NK-92 (cell line): ENCODE measurements around the gene DNMBP.
"Not testable (repeated sequence)": the region's sequence is repeated elsewhere in the genome, so short reads cannot be mapped to it uniquely, and the experiment has no call there.

Source experiments
- DNase-seq: peaks from one replicate; lab custom pipeline; 2025; ENCODE audit not compliant: unreplicated experiment; lab: John Stamatoyannopoulos, UW

DNMBP gene

DNA sequence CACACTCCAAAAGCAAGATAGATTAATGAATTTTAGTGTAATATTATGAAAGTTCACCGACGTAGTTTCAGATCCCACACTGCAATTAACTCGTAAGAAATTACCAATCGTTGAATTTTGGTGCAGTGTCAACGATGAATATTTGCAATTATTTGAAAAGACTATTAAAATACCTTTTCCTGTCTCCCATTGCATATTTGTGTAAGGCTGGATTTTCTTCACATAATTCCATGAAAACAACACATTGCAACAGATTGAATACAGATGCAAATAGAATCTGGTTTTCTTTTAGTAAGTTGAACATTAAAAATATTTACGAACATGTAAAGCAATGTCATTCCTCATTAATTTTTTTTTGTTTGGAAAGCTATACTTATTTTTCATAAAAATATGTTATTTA lies 50.9 kb downstream of the DNMBP start:
- no peak for DNase-seq

DNA sequence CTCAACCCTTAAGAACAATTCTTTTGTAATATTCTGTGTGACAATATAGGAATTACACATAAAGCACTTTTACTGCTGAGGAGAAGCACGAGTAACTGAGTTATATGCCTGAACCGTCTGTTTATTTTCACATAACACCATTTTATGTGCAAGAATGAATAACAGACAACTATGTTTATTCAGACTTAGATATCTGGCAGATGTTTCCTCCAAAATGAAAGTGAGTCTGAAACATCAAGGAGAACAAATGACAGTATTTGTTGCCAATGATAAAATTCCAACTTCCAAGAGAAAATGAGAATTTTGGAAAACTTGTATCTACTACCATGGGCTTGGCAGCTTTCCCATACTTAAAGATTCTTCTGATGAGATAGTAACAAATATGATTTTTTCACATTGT lies 51.4 kb downstream of the DNMBP start:
- no peak for DNase-seq

DNA sequence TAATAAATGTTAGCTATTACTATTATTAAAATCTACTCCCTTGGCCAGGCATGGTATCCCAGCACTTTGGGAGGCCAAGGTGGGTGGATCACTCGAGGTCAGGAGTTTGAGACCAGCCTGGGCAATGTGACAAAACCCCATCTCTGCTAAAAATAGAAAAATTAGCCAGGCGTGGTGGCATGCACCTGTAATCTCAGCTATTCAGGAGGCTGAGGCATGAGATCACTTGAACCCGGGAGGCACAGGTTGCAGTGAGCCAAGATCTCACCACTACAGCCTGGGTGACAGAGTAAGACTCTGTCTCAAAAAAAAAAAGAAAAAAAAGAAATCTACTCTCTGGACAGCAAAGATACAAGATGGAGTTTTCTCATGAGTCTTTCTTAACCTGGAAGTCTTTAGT lies 56.2 kb downstream of the DNMBP start:
- DNase-seq: not testable (repeated sequence)

DNA sequence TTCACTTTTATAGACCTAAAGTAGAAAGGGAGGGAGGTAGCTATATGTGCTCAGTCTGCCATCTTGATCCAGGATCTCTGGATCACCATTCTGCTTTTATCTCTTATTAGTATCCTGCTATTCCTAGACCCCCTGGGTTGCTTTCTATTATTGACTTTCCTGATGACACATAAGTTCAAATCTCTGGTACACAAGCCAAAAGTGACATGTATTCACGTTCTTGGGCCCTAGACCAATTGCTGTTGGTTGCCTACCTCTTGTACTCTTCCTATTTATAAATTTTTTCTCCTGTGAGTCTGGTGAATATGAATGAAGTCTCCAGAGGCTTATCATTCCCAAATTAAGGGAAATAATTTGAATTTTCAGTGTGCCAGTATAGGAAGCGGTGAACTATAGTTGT lies 56.9 kb downstream of the DNMBP start:
- DNase-seq: no peak

DNA sequence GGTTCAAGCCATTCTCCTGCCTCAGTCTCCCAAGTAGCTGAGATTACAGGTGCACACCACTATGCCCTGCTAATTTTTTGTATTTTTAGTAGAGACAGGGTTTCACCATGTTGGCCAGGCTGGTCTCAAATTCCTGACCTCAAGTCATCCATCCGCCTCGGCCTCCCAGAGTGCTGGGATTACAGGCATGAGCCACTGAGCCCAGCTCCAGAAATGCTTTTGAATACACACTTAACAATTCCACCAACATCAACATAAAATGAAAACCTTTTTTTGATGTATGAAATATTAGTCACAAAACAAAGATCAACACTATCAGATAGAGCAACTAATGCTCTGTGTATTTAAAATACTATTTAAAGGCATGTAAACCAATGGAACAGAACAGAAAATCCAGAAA lies 63.7 kb downstream of the DNMBP start:
- not testable (repeated sequence) for DNase-seq

DNA sequence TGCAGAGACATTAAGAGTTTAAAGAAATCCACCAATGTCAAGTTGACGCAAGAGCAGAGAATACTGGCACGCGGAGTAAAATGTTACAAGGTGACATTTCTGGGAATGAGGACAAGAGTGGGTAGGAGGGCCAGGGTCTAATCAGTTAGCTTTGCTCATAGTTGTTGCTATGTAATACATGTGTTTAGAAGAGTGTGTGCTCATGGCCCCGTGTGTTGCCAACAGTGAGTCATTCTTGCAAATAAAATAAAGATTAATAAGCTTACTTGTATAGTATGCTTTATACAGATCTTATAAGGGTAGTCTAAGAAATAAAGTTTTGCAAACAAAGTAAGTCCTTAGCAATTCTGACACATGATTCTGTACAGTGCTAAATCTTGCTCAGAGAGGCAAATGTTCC lies 64.5 kb downstream of the DNMBP start:
- no peak for DNase-seq

DNA sequence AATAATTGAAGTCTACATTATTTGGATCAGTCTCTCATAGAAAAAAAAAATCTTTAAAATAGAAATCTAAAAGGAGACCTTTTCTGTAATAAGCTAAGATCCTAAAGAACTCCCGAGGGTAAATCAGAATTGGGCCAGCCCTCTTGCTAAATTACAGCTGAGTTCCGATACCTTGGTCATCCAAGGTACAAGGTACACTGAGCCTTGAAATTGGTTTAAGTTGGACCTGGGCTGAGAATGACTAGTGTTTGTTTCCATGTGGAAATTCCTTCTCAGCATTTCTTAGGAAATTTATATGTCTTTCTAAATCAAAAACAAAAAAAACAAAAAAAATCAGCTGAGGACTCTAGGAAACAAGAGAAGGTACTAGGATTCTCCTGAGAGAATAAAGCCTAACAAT lies 64.9 kb downstream of the DNMBP start:
- DNase-seq: no peak

DNA sequence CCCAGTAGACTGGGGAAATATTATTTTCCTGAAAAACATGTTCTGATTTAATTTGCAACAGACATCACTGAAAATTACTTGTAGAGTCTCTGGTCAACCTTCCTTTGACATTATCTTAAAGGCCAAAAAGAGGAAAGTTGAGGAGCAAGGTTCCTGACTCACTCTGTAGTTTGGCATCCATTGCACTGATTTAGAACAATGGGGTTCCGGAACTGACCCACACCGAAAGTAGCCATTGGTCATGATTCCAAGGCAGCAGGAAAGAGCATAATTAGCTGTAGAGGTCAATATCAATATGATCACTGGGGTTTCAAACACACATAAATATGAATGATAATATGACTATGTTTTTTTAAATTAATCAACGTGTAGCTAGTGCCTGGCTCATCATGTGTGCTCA lies 65.8 kb downstream of the DNMBP start:
- no peak for DNase-seq

DNA sequence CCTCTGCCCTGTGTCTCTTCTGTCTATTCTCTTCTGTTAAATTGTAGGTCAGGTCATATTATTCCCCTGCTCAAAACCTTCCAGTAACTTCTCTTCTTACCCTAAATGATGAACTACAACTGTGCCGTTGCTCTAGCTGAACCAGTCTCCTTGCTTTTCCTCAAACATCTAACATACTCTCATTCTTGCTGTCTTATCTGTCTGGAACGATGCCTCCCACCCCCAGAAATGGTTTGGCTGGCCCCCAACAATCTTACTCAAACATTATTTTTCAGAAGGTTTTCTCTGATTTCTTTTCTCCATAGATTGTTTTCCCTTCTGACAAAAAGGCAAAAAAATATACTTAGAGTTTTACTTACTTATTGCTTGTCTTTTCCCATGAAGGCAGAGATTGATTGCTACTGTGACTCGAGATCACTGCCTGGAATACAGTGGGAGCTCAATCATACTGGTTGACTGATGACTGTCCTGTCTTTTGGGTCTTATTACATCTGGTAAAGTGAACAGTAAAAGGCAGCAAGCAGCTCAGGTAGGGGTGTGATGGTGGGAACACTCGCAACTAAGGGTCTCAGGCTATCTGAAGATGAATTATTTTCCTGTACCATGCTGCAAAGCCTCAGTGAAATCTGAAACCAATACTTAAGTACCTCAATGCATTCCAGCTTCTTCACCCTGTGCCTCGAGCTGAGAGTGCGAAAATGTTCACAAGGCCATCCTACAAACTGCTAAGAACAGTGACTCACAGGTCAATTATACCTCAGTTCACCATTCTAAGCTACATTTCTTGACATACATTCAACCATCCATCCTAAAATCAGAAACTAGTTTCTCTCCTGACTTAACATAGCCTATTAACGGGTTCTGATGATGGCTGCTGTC lies 67.6 kb downstream of the DNMBP start:
- no peak for DNase-seq

DNA sequence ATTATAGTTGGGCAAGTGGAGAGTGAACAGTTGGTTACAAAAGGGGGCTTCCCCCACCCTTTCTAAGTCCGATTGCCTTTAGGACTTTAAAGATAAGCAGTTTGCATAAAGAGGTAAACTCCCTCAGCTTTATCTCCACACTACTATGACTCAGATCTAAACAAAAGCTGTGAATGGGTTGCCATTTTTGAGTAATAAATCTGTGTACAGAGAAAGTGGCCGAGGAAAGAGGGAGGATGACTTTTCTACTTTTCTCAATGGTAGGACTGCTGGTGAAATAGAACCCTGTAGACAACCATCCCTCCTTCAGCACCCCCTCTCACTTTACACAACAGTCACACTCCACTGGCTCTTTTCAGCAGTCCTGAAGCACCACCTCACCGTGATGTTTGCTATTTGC lies 71.2 kb downstream of the DNMBP start:
- no peak for DNase-seq

DNA sequence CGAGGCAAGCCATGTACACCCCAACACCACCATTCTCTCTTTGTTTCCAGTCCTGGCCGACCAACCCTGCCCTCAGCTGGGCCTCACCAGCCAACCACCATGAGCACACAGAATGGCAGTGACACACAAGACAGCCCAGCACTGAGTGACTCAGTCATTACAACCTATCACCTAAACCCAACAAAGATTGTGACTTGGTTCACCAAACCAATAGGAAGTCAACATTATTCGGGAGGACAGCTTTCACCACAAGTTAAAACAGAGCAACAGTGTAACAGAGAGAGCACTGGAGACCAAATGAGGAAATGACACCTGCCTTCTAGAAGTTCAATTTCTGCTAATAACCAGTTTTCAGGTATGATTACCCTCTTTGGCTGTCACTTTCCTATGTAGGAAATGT lies 72.1 kb downstream of the DNMBP start:
- DNase-seq: no peak

DNA sequence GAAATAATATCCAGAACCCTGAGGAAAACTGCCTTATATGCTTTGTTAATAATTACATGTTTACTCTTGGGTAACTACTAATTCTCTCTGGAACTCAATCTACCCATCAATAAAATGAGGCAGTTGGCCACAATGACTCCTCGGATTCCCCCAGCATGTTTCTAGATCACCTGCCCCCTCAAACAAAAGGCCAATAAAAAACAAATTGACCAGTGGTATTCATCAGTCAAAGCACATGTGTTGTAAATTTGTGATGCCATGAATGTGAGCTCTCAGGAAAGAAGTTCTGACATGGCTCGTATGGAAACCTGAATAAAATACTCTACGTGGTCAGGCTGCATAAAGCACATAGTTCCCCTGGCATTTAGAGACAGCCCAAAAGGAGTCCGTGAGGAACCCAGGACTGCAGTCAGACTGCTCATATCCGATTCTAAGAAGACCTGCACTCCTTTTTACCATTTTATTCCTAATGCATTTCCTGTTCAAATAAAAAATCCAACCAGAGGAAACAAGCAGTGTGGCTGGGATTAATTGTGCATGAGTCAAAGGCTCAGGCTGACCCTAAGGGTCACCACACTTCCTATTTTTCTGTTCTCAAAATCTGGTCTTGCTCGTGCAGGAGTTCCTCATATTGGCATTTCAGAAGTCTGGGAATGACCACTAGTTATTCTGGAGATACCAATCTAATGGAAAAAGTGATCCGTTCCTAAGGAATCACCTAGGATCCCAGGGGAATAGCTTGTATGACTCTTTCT lies 77.4 kb downstream of the DNMBP start:
- DNase-seq: not testable (repeated sequence)

DNA sequence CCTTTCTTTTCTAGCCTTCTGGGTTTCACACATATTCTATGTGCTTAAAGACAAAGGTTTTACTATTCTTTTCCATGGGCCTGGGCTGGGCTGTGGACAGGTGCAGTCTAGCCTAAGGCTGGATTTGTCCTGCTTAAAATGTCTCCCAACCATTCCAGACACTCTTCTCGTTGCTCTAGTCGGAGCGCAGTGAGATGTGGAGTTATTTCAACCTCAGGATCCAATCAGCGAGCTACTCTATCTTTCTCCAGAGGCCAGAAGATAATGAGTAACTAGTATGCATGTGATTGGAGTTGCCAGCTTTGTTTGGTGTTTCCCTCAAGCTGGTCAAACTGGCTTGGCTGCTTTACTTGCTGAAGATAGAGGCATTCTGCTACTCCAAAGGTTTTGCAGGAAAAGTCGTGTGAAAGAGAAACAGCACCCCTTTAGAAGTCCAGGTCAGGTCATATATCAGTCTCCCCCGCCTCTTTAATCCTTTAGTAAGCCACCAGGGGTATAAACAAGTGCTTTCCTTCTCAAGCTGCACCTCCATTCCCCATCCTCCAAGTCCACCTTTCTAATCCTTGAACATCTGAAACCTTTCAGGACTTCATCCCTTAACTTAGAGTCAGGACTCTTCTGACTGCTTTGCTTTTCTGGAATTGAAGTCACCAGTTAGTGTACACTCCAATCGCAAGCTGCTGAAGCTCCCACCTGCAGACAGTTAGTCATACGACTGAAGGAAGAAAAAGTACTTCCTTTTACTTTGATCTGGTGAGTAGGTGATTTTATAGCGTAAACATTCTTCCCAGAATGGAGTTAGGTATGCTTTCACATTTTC lies 78.8 kb downstream of the DNMBP start:
- DNase-seq: no peak

DNA sequence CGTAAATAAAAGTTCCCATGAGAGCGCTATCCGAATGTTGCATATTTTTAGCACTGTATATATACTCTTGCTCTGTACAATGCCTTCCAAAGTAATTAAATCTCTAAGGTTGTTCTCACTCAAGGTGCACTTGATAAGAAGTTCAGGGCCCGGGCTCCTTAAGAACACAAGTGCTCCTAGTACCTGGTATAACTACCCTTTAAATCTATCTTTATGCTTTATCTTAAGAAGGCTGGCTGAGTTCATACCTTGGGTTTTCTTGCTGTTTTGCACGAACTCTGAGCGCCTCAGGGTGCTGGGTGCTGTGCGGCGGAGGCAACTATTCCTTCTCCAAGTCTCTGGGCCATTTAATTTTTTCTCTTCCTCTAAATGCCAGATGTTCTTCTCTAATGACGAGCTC lies 80.4 kb downstream of the DNMBP start:
- no peak for DNase-seq

DNA sequence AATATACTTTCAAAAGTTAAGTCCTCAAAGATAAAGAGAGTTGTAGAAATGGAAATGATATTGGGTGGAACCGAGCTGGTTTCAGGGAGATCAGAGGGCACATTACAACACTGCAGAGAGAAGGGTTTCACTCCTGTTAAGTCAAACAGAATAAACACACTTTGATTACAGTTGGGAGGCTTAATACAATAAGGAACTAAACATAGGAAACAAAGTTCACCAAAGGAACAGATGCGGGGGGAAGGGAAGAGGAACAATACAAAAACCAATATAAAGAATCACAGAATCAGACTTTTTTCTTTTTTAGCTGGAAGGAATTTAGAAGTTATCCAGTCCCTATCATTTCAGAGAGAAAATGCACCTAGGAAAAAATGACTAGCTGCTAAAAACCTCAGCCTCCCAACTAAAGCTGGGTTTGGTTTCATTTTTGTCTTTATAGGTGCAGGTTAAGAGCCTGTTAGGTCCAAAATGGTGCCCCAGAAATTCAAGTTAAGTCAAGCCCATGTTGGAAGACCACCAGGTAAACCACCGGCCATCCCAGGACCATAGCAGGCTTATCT lies 81.9 kb downstream of the DNMBP start:
- no peak for DNase-seq

DNA sequence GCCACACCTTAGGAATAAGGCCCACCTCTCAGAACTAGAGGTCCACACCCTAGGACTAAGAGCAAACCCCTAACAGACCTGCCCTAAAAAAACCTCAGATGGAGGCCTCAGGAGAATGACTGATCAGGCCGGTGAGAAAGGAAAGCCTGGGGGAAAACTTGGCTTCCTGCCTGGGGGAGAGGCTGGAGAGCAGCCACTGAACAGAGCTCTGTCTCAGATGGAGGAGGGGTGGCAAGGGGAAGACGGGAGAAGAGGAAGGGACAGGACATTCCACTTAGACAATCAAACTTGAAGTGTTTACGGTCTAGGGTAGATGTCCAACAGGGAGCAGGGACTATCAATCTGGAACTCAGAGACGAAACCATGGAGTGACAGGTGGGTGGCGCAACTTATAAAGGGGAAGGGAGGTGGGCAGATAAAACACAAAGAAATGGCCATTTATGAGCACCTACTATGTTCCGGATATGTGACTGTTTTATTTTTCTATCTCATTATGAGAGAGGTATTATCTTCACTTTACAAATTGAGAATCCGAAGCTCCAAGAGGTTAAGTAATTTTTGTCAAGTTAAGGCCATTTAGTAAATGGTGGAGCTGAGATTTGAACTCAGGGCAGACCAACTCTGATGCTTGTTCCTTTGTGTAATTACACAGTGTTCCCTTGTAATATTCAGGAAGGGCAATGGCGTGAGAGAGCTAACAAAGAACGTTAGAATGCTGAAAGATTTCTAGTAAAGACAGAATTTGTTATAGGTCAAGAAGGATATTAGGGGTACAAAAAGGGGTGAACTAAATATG lies 82.6 kb downstream of the DNMBP start:
- no peak for DNase-seq

DNA sequence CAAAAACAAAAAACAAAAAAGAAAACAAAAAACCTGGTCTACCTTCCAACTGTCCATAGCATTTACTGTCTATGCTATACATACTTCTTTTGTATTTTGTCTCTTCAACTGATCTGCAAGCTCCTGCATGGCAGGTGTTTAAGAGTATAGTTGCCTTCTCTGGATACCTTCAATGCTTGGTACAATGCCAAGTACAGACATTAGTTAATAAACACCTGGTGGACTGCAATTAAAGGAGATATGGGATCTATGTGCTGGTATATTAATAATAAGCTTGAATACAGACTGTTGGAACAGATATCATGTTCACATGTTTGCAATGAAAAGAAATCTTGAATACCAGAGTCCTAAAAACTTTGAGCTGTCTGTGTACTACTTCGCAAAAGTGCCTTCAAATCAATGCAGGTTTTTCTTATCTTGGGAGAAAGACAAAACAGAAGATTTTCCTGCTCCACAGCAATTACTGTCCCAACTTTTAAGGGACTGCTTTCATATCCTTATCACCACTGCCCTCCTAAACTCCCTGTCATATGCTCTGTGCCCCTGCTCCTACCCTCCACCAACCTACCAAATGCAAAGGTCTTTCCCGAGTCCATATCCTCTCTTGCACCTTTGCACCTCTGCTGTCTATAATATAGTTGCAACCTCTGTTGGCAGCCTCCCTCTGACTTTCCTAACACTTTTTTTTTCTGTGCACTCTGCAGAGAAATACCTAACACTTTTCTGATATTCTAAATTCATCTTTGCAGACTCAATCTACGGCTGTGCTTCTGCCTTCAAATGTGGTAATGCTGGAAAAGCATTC lies 85.1 kb downstream of the DNMBP start:
- DNase-seq: no peak

DNA sequence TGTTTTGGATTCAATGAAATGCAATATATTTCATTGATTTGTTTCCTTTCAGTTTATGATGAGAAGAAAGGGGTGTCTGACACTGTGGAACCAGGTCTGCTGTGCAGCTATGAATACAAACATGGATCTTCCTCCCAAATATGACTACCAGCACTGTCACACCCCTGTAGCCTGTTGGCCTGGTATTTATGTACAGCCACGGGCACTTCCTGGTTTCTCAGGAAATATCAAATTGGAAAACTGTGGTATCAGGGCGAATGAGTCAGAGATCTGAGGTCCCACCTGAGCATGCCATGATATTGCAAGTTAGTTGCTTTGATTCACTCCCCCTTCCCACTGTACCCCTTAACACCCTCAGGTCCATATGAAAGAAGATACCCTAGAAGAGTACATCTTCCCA lies 87.8 kb downstream of the DNMBP start:
- no peak for DNase-seq

DNA sequence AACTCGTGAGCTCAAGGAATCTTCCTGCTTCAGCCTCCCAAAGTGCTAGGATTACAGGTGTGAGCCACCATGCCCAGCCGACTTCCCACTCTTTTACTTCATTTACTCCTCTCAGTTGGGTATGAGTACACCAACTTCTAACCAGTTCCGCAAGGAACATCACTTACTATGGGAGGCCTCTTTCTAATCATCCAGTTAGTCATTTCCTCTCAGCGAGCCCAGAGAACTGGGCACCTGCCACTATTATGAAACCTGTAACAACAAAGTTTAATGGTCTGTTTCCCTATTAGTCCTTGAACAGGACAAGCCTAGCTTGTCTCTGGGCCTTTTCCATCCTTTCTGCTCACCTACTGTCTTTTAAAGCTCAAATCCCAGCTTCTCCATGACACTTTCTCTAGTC lies 88.8 kb downstream of the DNMBP start:
- DNase-seq: no peak

DNA sequence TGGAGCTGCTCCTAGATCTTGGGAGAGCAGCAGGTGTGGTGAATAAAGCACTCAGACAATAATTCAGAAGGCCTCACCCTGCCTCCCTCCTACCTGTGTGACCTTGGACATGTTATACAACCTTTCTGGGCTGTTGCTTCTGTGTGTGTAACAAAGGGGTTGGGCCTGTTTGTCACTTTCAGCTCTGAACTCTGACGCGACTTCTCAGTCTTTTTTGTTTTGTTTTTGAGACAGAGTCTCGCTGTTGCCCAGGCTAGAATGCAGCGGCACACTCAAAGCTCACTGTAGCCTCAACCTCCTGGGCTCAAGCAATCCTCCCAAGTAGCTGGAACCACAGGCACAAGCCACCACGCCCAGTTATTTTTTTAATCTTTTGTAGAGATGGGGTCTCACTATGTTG lies 89.3 kb downstream of the DNMBP start:
- no peak for DNase-seq
